Endothelial cell of umbilical vein (primary cell): ENCODE data around the gene CAMTA1. TPM values are rescaled to one million over a fixed set of nuclear protein-coding genes. Genes with fewer than 3 reads are reported as not detected.

Experiments used
- BruUV-seq: library from RNA; stranded (reverse); fragments of 400-500 nt; replicated peaks from 2 replicates; lab custom pipeline; 2021; lab: Mats Ljungman, UMichigan
- CTCF ChIA-PET: fragments of 300-600, 350-600 bp; sonication (Branson Sonifier 250); formaldehyde crosslinking; loops from one replicate; lab custom pipeline; 2021; ENCODE audit warnings: antibody characterized with exemption, inconsistent platforms; lab: Charles Lee
- POLR2A ChIA-PET: fragments of 300-600, 350-600 bp; sonication (Branson Sonifier 250); formaldehyde crosslinking; loops from one replicate; lab custom pipeline; 2021; ENCODE audit warnings: antibody characterized with exemption, inconsistent platforms; lab: Charles Lee
- DNase-seq: peaks from one replicate; pipeline ENCODE4 v3.0.0-alpha.2; 2011; ENCODE audit warnings: low read depth, low spot score
- FAIRE-seq: peaks from 2 replicates; lab custom pipeline; 2011; peaks lifted over from hg19 to GRCh38; lab: Jason Lieb, UNC
- H2AFZ ChIP-seq: 2 replicates; pipeline ENCODE4 v1.6.0; 2012; ENCODE audit warnings: low read depth, low read length, control low read depth, inconsistent platforms
- H3K27ac ChIP-seq: 2 replicates; pipeline ENCODE4 v1.5.1; 2011; ENCODE audit warnings: low read depth, mild to moderate bottlenecking, control low read depth, low read length, moderate library complexity; ENCODE audit not compliant: insufficient read depth
- H3K27me3 ChIP-seq, 2 experiments: 2 replicates each; pipeline versions ENCODE4 v1.6.0 to v1.6.1; 2011; ENCODE audit warnings: low read length in 2 of 2, mixed read lengths in 1 of 2; ENCODE audit not compliant: control insufficient read depth in 2 of 2, insufficient read depth in 2 of 2
- H3K36me3 ChIP-seq, 2 experiments: 2 replicates in 1 of 2; 3 replicates in 1 of 2; pipeline ENCODE4 v1.5.1; 2011; ENCODE audit warnings: low read length in 2 of 2, mild to moderate bottlenecking in 1 of 2, moderate library complexity in 1 of 2; ENCODE audit not compliant: control insufficient read depth in 2 of 2, insufficient read depth in 2 of 2; ENCODE audit errors: extremely low read depth in 1 of 2
- H3K4me1 ChIP-seq: 3 replicates; pipeline ENCODE4 v1.5.1; 2011; ENCODE audit warnings: mild to moderate bottlenecking, low read length; ENCODE audit not compliant: control insufficient read depth, insufficient read depth; ENCODE audit errors: extremely low read depth
- H3K4me2 ChIP-seq: 2 replicates; pipeline ENCODE4 v1.6.1; 2011; ENCODE audit warnings: low read length, control low read depth, mixed read lengths; ENCODE audit not compliant: insufficient read depth
- H3K4me3 ChIP-seq, 3 experiments: fragments of 200-600 bp in 1 of 3; sonication (generic), shearing (Covaris generic) in 1 of 3; replicated peaks in 1 of 3; 2 replicates each; pipeline ENCODE4 v1.5.1; 2011 to 2016; ENCODE audit warnings: control low read depth in 3 of 3, low read length in 3 of 3, mild to moderate bottlenecking in 2 of 3, inconsistent platforms in 1 of 3, low read depth in 1 of 3, moderate library complexity in 1 of 3; ENCODE audit not compliant: insufficient read depth in 1 of 3
- H3K79me2 ChIP-seq: 2 replicates; pipeline ENCODE4 v1.6.0; 2012; ENCODE audit warnings: low read length, inconsistent platforms; ENCODE audit not compliant: control insufficient read depth, insufficient read depth
- H3K9ac ChIP-seq: replicated peaks from 2 replicates; pipeline ENCODE3; 2011; ENCODE audit warnings: low read length, control low read depth; ENCODE audit not compliant: insufficient read depth; ENCODE audit errors: extremely low read depth
- H3K9me1 ChIP-seq: replicated peaks from 3 replicates; pipeline ENCODE4 v1.6.0; 2011; ENCODE audit warnings: mild to moderate bottlenecking, low read length; ENCODE audit not compliant: control insufficient read depth, insufficient read depth; ENCODE audit errors: extremely low read depth
- H3K9me3 ChIP-seq: replicated peaks from 2 replicates; pipeline ENCODE4 v1.5.1; 2012; ENCODE audit warnings: low read length, inconsistent platforms; ENCODE audit not compliant: control insufficient read depth, insufficient read depth
- H4K20me1 ChIP-seq: replicated peaks from 2 replicates; pipeline ENCODE3; 2011; ENCODE audit warnings: mild to moderate bottlenecking, low read length; ENCODE audit not compliant: control insufficient read depth, insufficient read depth; ENCODE audit errors: extremely low read depth
- CTCF ChIP-seq, 2 donors: IDR thresholded peaks; 1 replicate in 1 of 2; 2 replicates in 1 of 2; pipeline ENCODE4 v1.5.1; 2011; ENCODE audit warnings: low read length in 2 of 2, mild to moderate bottlenecking in 2 of 2, moderate library complexity in 2 of 2, control low read depth in 1 of 2, inconsistent platforms in 1 of 2, low read depth in 1 of 2; ENCODE audit not compliant: insufficient read depth in 1 of 2; ENCODE audit errors: extremely low read depth in 1 of 2
- EZH2 ChIP-seq: IDR thresholded peaks from 2 replicates; pipeline ENCODE4 v1.6.1; 2012; ENCODE audit warnings: borderline replicate concordance, low read depth, mild to moderate bottlenecking, moderate library complexity, low read length, inconsistent platforms; ENCODE audit not compliant: severe bottlenecking
- FOS ChIP-seq: IDR thresholded peaks from 2 replicates; pipeline ENCODE4 v1.6.1; 2011; ENCODE audit warnings: mild to moderate bottlenecking, low read length, moderate library complexity, borderline replicate concordance; ENCODE audit not compliant: insufficient read depth
- GATA2 ChIP-seq: IDR thresholded peaks from 2 replicates; pipeline ENCODE4 v1.7.0; 2011; ENCODE audit warnings: low read depth, mild to moderate bottlenecking, moderate library complexity, mixed read lengths, low read length; ENCODE audit not compliant: insufficient read length, insufficient read depth
- JUN ChIP-seq: IDR thresholded peaks from 2 replicates; pipeline ENCODE4 v1.6.1; 2011; ENCODE audit warnings: borderline replicate concordance, low read depth; ENCODE audit not compliant: insufficient read length, insufficient read depth
- MYC ChIP-seq: IDR thresholded peaks from one replicate; pipeline ENCODE4 v1.6.1; 2011; ENCODE audit warnings: mild to moderate bottlenecking, low read depth, low read length
- POLR2A ChIP-seq: IDR thresholded peaks from 2 replicates; pipeline ENCODE4 v1.6.1; 2012; ENCODE audit warnings: low read depth, mild to moderate bottlenecking, control low read depth, low read length
- POLR2AphosphoS5 ChIP-seq: IDR thresholded peaks from 2 replicates; pipeline ENCODE4 v1.6.1; 2012; ENCODE audit warnings: low read depth, mild to moderate bottlenecking, control low read depth, low read length, moderate library complexity; ENCODE audit not compliant: insufficient read depth
- dilution Hi-C: fragments of 300-500 bp; cut with MboI; formaldehyde crosslinking; loops from one replicate; pipeline ENCODE4 v1.15.0; 2019; ENCODE audit warnings: low sequenced_read_pairs; ENCODE audit not compliant: extremely low pct_ligation_motif_present
- intact Hi-C: fragments of 100-400 bp; cut with micrococcal nuclease; formaldehyde crosslinking; loops from one replicate; pipeline ENCODE4 v1.10.0; 2022
- polyA plus RNA-seq, 4 experiments: library from polyadenylated mRNA; depleted of rRNA in 3 of 4; stranded (reverse) in 3 of 4; unstranded in 1 of 4; fragments of >200 nt; gene quantifications; 2 replicates each; pipeline versions ENCODE4 v1.2.1 to v1.2.3, GENCODE V29; 2011 to 2012; ENCODE audit warnings: missing spikeins in 1 of 4
- total RNA-seq: library from RNA; stranded (reverse); gene quantifications from 2 replicates; pipeline ENCODE4 v1.2.3, GENCODE V29; 2021
- TF ChIP-seq, protein P1 (sequence below): IDR thresholded peaks from 2 replicates; pipeline ENCODE4 v1.6.1; 2011; ENCODE audit not compliant: insufficient read depth, insufficient read length

Gene CAMTA1
- total and polyA plus RNA-seq, 2 donors (not counting 3 experiments of a cell fraction or from before 2014, with no cell fraction given), result 50.8 to 92.7 TPM

- BruUV-seq, result no TSS peak
- POLR2A ChIA-PET, result no interaction called here
- Histone ChIP-seq H3K4me2 (no peak overlapping the region), H3K27me3 (no peaks in the 10 kb centered on the region), H3K9ac (no peak overlapping the region), H4K20me1 (no peaks in the 10 kb centered on the region), H3K9me1 (no peaks in the 10 kb centered on the region), H2AFZ (no peak overlapping the region), H3K79me2 (no peaks in the 10 kb centered on the region), H3K4me3 (no peak overlapping the region), H3K36me3 (no peaks in the 10 kb centered on the region), H3K9me3 (no peaks in the 10 kb centered on the region), H3K27ac (no peak overlapping the region), H3K4me1 (no peaks in the 10 kb centered on the region)
- TF ChIP-seq CTCF (IDR thresholded peaks at IDR 0.05; ENCODE audit: extremely low read depth in 1 of 2, insufficient read depth in 1 of 2, low read depth in 1 of 2, low read length in 2 of 2), result no peak
- TF ChIP-seq EZH2, result no peak
- no peak for TF ChIP-seq POLR2AphosphoS5
- TF ChIP-seq, protein P1, sequence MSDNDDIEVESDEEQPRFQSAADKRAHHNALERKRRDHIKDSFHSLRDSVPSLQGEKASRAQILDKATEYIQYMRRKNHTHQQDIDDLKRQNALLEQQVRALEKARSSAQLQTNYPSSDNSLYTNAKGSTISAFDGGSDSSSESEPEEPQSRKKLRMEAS, result no peak
- no peak for TF ChIP-seq POLR2A
- no peak for TF ChIP-seq JUN
- no peak for TF ChIP-seq FOS
- no peak for TF ChIP-seq MYC
- no peak for TF ChIP-seq GATA2
- CTCF ChIA-PET, result interaction anchor here (1.0 to 1.8 kb wide), 3 partner anchors 8 to 485 kb away, joined by 4 to 6 read pairs (median 5); no protein-coding TSS in a partner anchor
- no peak for DNase-seq
- dilution Hi-C loops (no loop called here), intact Hi-C loops (no loop called here)
- FAIRE-seq, result no peak
Observed at GRCh38 chr1:7527733-7528045, 742.4 kb downstream of the CAMTA1 start.
